HepG2 (cell line): ENCODE data around the gene RGS7.

Experiments
- CBFB ChIP-seq: sonication (generic); formaldehyde crosslinking; IDR thresholded peaks from 2 replicates; pipeline ENCODE4 v1.4.0; 2020; ENCODE audit warnings: missing genetic modification reagents
- E2F1 ChIP-seq: sonication (generic); formaldehyde crosslinking; IDR thresholded peaks from 2 replicates; pipeline ENCODE4 v1.5.0; 2020; ENCODE audit warnings: missing genetic modification reagents
- PCBP2 ChIP-seq: fragments of 200-400 bp; formaldehyde crosslinking; optimal IDR thresholded peaks from 2 replicates; pipeline ENCODE3; 2018; ENCODE audit warnings: low read length, low read depth; ENCODE audit not compliant: poor library complexity, severe bottlenecking
- PHF20 ChIP-seq: sonication (generic); formaldehyde crosslinking; IDR thresholded peaks from 2 replicates; pipeline ENCODE4 v1.5.0; 2020; ENCODE audit warnings: mild to moderate bottlenecking, missing genetic modification reagents
- POLR2A ChIP-seq, 2 experiments: IDR thresholded peaks; 2 replicates each; pipeline ENCODE4 v1.6.1; 2011; ENCODE audit warnings: low read depth in 2 of 2, low read length in 2 of 2, mild to moderate bottlenecking in 1 of 2, moderate library complexity in 1 of 2; ENCODE audit not compliant: insufficient read depth in 1 of 2
- SRF ChIP-seq: IDR thresholded peaks from 2 replicates; pipeline ENCODE4 v1.6.1; 2011; ENCODE audit warnings: mild to moderate bottlenecking, low read depth, low read length, moderate library complexity
- TEF ChIP-seq: sonication (generic); formaldehyde crosslinking; IDR thresholded peaks from 2 replicates; pipeline ENCODE4 v1.5.0; 2020; ENCODE audit warnings: missing genetic modification reagents
- TGIF2 ChIP-seq: IDR thresholded peaks from 2 replicates; pipeline ENCODE4 v1.6.1; 2016; ENCODE audit warnings: control low read depth, missing compliant biosample characterization
- ZBTB26 ChIP-seq: IDR thresholded peaks from 2 replicates; pipeline ENCODE4 v1.6.1; 2016; ENCODE audit warnings: missing compliant biosample characterization, missing genetic modification reagents, borderline replicate concordance
- ZNF263 ChIP-seq: sonication (generic); formaldehyde crosslinking; IDR thresholded peaks from 2 replicates; pipeline ENCODE4 v1.4.0; 2020; ENCODE audit warnings: missing genetic modification reagents
- TF ChIP-seq, protein P1 (sequence below): sonication (generic); formaldehyde crosslinking; IDR thresholded peaks from 2 replicates; pipeline ENCODE4 v1.5.0; 2020; ENCODE audit warnings: mild to moderate bottlenecking, missing genetic modification reagents, moderate library complexity
- TF ChIP-seq, protein P2 (sequence below), 2 experiments: IDR thresholded peaks; 2 replicates each; pipeline ENCODE4 v1.6.1; 2011 to 2012; ENCODE audit warnings: low read length in 2 of 2, borderline replicate concordance in 1 of 2, low read depth in 1 of 2, mild to moderate bottlenecking in 1 of 2, moderate library complexity in 1 of 2
- TF ChIP-seq, protein P3 (sequence below): sonication (generic); formaldehyde crosslinking; IDR thresholded peaks from 2 replicates; pipeline ENCODE4 v1.5.0; 2020; ENCODE audit warnings: mild to moderate bottlenecking, missing genetic modification reagents

DNA sequence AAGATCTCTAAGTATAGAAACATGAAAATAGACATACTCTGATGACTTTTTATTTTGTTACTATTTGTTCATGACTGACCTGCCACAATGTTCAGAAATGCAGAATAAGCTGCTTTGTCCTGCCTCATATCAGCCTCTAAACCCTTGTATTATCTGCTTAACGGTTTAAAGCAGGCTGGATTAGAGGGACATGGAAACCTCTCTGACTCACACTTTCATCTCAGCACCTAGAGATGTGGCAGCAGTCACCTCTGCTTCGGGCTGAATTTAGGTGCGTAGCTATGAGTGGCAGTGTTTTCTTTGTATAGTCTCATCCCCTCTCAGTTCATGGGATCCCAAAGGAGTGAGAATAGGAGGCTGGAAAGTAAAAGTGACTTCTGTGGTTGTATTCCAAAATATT, 255.4 kb downstream of the RGS7 start:
- no peak for TF ChIP-seq CBFB (CRISPR knock-in tag)
- TF ChIP-seq, protein P1, sequence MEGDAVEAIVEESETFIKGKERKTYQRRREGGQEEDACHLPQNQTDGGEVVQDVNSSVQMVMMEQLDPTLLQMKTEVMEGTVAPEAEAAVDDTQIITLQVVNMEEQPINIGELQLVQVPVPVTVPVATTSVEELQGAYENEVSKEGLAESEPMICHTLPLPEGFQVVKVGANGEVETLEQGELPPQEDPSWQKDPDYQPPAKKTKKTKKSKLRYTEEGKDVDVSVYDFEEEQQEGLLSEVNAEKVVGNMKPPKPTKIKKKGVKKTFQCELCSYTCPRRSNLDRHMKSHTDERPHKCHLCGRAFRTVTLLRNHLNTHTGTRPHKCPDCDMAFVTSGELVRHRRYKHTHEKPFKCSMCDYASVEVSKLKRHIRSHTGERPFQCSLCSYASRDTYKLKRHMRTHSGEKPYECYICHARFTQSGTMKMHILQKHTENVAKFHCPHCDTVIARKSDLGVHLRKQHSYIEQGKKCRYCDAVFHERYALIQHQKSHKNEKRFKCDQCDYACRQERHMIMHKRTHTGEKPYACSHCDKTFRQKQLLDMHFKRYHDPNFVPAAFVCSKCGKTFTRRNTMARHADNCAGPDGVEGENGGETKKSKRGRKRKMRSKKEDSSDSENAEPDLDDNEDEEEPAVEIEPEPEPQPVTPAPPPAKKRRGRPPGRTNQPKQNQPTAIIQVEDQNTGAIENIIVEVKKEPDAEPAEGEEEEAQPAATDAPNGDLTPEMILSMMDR, result no peak
- TF ChIP-seq PHF20 (CRISPR knock-in tag), result no peak
- TF ChIP-seq, protein P2, sequence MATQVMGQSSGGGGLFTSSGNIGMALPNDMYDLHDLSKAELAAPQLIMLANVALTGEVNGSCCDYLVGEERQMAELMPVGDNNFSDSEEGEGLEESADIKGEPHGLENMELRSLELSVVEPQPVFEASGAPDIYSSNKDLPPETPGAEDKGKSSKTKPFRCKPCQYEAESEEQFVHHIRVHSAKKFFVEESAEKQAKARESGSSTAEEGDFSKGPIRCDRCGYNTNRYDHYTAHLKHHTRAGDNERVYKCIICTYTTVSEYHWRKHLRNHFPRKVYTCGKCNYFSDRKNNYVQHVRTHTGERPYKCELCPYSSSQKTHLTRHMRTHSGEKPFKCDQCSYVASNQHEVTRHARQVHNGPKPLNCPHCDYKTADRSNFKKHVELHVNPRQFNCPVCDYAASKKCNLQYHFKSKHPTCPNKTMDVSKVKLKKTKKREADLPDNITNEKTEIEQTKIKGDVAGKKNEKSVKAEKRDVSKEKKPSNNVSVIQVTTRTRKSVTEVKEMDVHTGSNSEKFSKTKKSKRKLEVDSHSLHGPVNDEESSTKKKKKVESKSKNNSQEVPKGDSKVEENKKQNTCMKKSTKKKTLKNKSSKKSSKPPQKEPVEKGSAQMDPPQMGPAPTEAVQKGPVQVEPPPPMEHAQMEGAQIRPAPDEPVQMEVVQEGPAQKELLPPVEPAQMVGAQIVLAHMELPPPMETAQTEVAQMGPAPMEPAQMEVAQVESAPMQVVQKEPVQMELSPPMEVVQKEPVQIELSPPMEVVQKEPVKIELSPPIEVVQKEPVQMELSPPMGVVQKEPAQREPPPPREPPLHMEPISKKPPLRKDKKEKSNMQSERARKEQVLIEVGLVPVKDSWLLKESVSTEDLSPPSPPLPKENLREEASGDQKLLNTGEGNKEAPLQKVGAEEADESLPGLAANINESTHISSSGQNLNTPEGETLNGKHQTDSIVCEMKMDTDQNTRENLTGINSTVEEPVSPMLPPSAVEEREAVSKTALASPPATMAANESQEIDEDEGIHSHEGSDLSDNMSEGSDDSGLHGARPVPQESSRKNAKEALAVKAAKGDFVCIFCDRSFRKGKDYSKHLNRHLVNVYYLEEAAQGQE (IDR thresholded peaks at IDR 0.05; ENCODE audit: borderline replicate concordance in 1 of 2, low read depth in 1 of 2, low read length in 2 of 2), result no peak
- no peak for TF ChIP-seq POLR2A (IDR thresholded peaks at IDR 0.05; ENCODE audit: insufficient read depth in 1 of 2, low read depth in 2 of 2, low read length in 2 of 2)
- TF ChIP-seq E2F1 (CRISPR knock-in tag), result no peak
- TF ChIP-seq PCBP2, result no peak
- TF ChIP-seq ZNF263 (CRISPR knock-in tag), result no peak
- no peak for TF ChIP-seq TGIF2 (CRISPR knock-in tag)
- TF ChIP-seq, protein P3, sequence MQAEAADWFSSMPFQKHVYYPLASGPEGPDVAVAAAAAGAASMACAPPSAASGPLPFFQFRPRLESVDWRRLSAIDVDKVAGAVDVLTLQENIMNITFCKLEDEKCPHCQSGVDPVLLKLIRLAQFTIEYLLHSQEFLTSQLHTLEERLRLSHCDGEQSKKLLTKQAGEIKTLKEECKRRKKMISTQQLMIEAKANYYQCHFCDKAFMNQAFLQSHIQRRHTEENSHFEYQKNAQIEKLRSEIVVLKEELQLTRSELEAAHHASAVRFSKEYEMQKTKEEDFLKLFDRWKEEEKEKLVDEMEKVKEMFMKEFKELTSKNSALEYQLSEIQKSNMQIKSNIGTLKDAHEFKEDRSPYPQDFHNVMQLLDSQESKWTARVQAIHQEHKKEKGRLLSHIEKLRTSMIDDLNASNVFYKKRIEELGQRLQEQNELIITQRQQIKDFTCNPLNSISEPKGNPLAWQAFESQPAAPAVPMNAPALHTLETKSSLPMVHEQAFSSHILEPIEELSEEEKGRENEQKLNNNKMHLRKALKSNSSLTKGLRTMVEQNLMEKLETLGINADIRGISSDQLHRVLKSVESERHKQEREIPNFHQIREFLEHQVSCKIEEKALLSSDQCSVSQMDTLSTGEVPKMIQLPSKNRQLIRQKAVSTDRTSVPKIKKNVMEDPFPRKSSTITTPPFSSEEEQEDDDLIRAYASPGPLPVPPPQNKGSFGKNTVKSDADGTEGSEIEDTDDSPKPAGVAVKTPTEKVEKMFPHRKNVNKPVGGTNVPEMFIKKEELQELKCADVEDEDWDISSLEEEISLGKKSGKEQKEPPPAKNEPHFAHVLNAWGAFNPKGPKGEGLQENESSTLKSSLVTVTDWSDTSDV, result no peak
- no peak for TF ChIP-seq SRF
- no peak for TF ChIP-seq TEF (CRISPR knock-in tag)
- no peak for TF ChIP-seq ZBTB26 (CRISPR knock-in tag)
